Endometrial microvascular endothelial cells (primary cell): ENCODE results near the gene CCDC74A. TPM values are rescaled to one million over a fixed set of nuclear protein-coding genes. Genes with fewer than 3 reads are reported as not detected.
"Not testable (repeated sequence)": the region's sequence is repeated elsewhere in the genome, so short reads cannot be mapped to it uniquely, and the experiment has no call there.

ENCODE experiments used
- in situ Hi-C: cut with HindIII; loops from 2 replicates; pipeline ENCODE4 v1.10.0; 2017; ENCODE audit warnings: low sequenced_read_pairs, low pct_unique_long_range_greater_than_20kb; ENCODE audit errors: inconsistent ontology term
- total RNA-seq: library from RNA; depleted of rRNA; stranded (reverse); fragments of >200 nt; gene quantifications from one replicate; pipeline ENCODE4 v1.2.3, GENCODE V29; 2015; ENCODE audit errors: inconsistent ontology term

The CCDC74A gene
- total RNA-seq, 1 donor from 2014 or later = 0.09 TPM

DNA sequence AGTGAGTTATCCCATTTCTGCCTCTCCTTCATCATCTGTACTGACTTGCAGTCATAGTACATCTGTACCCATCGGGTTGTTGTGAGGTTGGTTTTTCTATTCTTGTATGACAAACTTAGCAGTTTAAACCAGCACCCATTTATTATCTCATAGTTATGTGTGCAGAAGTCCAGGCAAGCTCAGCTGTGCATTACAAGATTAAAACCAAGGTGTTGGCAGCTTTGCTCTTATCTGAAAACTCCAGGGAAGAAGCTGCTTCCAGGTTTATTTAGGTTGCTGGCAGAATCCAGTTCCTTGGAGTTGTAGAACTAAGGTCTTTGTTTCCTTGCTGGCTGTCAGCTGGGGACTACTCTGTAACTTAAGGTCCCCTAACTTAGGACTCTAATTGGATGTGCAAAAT, 32.2 kb upstream of the CCDC74A start:
- in situ Hi-C loops = not testable (repeated sequence)

- in situ Hi-C loops = not testable (repeated sequence)
Observed at GRCh38 chr2:131498321-131498973, 29.2 kb upstream of the CCDC74A start.

DNA sequence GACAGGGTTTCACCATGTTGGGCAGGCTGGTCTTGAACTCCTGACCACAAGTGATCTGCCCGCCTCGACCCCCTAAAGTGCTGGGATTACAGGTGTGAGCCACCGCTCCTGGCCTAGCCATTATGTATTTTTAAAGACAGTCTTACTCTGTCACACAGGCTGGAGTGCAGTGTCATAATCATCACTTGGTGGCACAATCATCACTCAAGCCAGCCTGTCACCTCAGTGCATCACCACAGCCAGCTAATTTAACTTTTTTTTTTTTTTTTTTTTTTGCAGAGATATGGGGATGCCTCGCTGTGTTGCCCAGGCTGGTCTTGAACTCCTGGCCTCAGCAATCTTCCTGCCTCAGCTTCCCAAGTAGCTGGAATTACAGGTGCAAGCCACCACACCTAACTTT, 24.1 kb upstream of the CCDC74A start:
- in situ Hi-C loops = not testable (repeated sequence)

GRCh38 chr2:131504082-131504750, 23.5 kb upstream of the CCDC74A start:
- in situ Hi-C loops = not testable (repeated sequence)

DNA sequence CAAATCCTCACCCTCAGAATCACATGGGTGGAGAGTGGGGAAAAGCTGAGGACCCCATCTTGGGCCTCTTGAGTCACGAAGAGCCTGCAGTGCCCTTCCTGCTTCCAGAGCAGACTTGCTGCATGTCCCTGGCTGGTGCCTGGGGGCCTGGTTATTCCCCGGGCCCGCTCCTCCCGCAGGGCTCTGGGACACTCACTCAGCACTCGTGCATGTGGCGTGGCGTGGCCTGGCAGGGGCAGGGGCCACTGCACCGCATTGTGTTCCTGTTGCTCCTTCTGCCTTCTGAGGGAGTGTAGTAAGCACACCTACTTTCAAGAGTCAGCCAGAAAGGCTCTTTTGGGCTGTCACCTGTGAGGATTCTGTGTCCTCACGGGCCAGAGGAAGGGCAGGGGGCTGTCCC, 18.1 kb upstream of the CCDC74A start:
- in situ Hi-C loops = no loop called here

DNA sequence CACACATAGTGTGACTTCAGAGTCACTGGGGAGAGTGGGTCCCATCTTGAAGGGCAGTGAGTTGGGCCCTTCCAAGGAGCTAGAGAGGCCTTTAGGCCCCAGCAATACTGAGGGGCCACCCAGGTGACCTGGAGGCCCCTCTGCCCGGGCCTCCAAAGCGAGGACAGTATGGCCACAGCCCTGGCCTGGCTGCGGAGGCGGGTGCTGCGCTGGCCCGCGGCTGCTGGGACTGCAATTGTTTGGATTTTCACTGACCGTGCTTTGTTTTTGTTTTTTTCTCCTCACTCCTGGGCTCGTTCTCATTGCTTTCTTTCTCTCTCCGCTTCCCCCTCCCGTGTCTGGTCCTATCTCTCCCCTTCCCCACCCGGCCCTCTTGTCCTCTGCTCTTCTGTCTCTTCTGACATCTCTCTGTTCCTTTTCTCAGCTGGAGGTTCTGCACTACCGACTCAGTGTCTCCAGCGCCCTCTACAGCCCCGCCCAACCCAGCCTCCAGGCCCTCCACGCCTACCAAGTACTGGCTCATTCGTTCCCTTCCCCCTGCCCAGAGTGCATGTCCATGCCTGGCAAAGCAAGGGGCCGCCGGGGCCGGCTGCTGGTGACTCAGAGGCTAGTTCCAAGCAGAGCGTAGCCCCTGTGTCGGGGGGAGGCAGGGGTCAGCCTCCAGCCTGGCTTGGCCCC, 16.3 kb upstream of the CCDC74A start:
- in situ Hi-C loops = not testable (repeated sequence)

GRCh38 chr2:131511969-131512870, 15.5 kb upstream of the CCDC74A start:
- in situ Hi-C loops = not testable (repeated sequence)

DNA sequence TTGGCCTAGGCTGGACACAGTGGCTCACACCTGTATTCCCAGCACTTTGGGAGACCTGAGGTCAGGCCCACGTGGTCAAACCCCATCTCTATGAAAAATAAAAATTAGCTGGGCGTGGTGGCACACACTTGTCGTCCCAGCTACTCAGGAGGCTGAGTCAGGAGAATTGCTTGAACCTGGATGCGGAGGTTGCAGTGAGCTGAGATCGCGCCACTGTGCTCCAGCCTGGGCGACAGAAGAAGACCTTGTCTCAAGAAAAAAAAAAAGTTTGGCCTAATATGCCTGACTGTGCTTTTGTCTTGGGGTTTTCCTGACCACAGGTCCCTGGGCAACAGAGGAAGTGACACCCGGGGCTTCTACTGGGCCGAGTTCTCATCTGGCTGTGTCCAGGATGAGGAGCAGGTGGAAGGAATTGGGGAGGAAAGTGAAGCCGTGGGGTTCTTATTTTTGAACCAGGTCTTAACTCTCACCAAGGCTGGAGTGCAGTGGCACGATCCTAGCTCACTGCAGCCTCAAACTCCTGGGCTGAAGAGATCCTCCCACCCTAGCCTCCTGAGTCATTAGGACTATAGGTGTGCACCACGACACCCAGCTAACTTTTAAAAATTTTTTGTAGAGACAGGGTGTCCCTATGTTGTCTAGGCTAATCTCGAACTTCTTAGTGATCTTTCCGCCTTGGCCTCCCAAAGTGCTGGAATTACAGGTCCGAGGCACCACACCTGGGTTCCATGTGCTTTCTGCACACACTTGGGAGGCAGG, 13.1 kb upstream of the CCDC74A start:
- in situ Hi-C loops = not testable (repeated sequence)

- in situ Hi-C loops = not testable (repeated sequence)
Observed at GRCh38 chr2:131515235-131515634, 12.5 kb upstream of the CCDC74A start.

- in situ Hi-C loops = no loop called here
Observed at GRCh38 chr2:131516011-131516410, 11.7 kb upstream of the CCDC74A start.

DNA sequence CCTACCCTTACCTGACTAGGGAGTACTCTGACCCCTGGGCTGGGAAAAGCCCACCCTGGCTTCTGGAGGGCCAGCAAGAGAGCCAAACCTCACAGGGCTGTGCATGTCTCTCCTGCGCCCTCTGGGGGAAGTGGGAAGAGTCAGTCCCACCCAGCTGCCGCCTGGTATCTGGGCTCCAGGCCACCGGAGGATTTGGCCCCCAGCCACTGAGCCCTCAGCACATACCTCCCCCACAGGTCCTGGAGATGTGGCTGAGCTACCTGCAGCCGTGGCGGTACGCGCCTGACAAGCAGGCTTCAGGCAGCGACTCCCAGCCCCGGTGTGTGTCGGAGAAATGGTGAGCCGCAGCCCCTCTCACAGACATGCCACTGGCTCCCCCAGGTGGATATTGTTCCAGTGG, 11.1 kb upstream of the CCDC74A start:
- in situ Hi-C loops = not testable (repeated sequence)

GRCh38 chr2:131517106-131517831, 10.4 kb upstream of the CCDC74A start:
- in situ Hi-C loops = no loop called here

- in situ Hi-C loops = not testable (repeated sequence)
Observed at GRCh38 chr2:131517856-131518255, 9.8 kb upstream of the CCDC74A start.

DNA sequence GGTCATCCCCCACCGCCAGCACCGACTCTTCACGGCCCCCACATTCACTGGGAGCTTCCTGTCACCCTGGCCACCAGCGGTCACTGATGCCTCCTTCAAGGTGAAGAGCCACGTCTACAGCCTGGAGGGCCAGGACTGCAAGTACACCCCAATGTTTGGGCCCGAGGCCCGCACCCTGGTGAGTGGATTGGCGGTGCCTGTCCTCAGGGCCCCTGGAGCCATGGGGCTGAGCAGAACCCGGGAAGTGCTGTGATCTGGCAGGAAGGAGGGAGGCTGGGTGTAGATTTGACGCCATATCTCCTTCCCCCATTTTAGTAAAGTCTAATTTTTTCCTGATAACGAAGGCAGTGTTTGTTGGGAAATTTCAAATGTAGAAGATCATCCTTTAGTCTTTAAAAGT, 9.2 kb upstream of the CCDC74A start:
- in situ Hi-C loops = not testable (repeated sequence)

GRCh38 chr2:131519466-131519865, 8.2 kb upstream of the CCDC74A start:
- in situ Hi-C loops = no loop called here

GRCh38 chr2:131519871-131520470, 7.7 kb upstream of the CCDC74A start:
- in situ Hi-C loops = not testable (repeated sequence)

DNA sequence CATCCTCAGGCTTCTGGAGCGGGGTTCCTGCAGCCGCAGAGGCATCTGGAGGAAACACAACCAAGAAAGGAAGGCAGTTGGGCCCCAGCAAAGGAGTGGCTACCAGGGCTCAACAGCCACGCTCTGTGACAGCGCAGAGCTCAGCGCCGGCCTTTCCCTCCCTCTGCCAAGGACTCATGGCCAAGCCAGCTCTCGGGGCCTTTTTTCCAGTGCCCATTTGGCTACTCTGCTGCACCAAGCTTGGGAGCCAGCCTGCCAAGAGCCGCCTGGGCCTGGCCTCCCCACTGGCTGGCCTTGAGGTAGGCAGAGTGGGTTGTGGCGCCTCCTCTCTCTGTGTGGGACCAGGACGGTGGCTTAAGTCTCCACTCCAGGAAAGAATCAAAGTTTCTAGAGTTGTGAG, 7.2 kb upstream of the CCDC74A start:
- in situ Hi-C loops = no loop called here
